Astrocyte of the cerebellum (primary cell): ENCODE data around the gene OSMR.
A peak's percentile ranks its signal among the peaks of the same experiment; 100 is the strongest.
"Not testable (repeated sequence)": the region's sequence is repeated elsewhere in the genome, so short reads cannot be mapped to it uniquely, and the experiment has no call there.

Experiments used
- DNase-seq: peaks from one replicate; pipeline ENCODE4 v3.0.0-alpha.2; 2011; ENCODE audit warnings: low read depth
- H3K4me3 ChIP-seq: 2 replicates; pipeline ENCODE4 v1.5.1; 2011; ENCODE audit warnings: mild to moderate bottlenecking, low read depth, low read length, moderate library complexity
- CTCF ChIP-seq: IDR thresholded peaks from 2 replicates; pipeline ENCODE4 v1.5.1; 2012; ENCODE audit warnings: low read length, low read depth, moderate library complexity, mild to moderate bottlenecking; ENCODE audit errors: missing control alignments
- in situ Hi-C: cut with HindIII; loops from 2 replicates; pipeline ENCODE4 v1.10.0; 2017; ENCODE audit warnings: low sequenced_read_pairs

OSMR gene

GRCh38 chr5:38853753-38854470 is 8.1 kb downstream of the OSMR start:
- H3K4me3 ChIP-seq, result no peak overlapping the region
- in situ Hi-C loops, result no loop called here
- no peak for TF ChIP-seq CTCF
- DNase-seq, result peak; percentile 67

- H3K4me3 ChIP-seq, result no peak overlapping the region
- no peak for TF ChIP-seq CTCF
- DNase-seq, result no peak
- in situ Hi-C loops, result no loop called here
Observed at GRCh38 chr5:38854907-38855306, 9.1 kb downstream of the OSMR start.

- in situ Hi-C loops, result no loop called here
- H3K4me3 ChIP-seq, result no peak overlapping the region
- no peak for TF ChIP-seq CTCF
- DNase-seq, result no peak
Observed at GRCh38 chr5:38856660-38857059, 10.8 kb downstream of the OSMR start.

GRCh38 chr5:38858839-38859238 is 13.0 kb downstream of the OSMR start:
- no peak overlapping the region for H3K4me3 ChIP-seq
- TF ChIP-seq CTCF, result no peak
- in situ Hi-C loops, result no loop called here
- no peak for DNase-seq

- in situ Hi-C loops, H3K4me3 ChIP-seq, DNase-seq: not testable (repeated sequence)
Observed at GRCh38 chr5:38861986-38862770, 16.4 kb downstream of the OSMR start.

GRCh38 chr5:38866362-38867031 is 20.7 kb downstream of the OSMR start:
- DNase-seq, result no peak
- in situ Hi-C loops, result no loop called here
- H3K4me3 ChIP-seq, result no peak overlapping the region
- no peak for TF ChIP-seq CTCF

- in situ Hi-C loops, result no loop called here
- TF ChIP-seq CTCF, result no peak
- no peak for DNase-seq
- no peak overlapping the region for H3K4me3 ChIP-seq
Observed at GRCh38 chr5:38867032-38867398, 21.2 kb downstream of the OSMR start.
